ENCODE measurements around the gene OR51I2. TPM values are rescaled to one million over a fixed set of nuclear protein-coding genes. Genes with fewer than 3 reads are reported as not detected.
A peak's percentile ranks its signal among the peaks of the same experiment; 100 is the strongest.

OR51I2 gene
- total and polyA plus RNA-seq, 9 of the 15 experiments (the other 6 are each of a cell fraction or from before 2014, with no cell fraction given): 0.06 to 0.61 (median 0.07) TPM; not detected in 6

DNA sequence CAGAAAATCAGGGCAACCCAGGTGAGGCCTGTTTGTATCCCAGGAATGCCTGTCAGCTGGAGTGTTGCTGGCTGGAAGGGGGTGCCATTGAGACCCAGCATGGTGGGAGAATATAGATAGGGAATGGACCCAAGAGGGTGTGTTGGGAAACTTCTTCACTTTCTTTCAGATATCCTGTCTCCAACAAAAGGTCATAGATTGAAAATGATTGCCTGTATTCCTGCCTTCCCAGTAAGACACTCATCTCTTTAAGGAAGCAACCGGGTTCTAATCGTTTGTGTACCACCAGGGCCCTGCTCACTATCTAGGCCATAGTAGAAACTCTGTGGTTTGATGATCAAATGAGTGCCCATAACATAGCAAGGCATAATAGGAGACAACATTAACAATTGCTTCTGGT, 7.7 kb upstream of the OR51I2 start, which contains the start of gene OR51I1 (continued):
- TF ChIP-seq, protein P1, sequence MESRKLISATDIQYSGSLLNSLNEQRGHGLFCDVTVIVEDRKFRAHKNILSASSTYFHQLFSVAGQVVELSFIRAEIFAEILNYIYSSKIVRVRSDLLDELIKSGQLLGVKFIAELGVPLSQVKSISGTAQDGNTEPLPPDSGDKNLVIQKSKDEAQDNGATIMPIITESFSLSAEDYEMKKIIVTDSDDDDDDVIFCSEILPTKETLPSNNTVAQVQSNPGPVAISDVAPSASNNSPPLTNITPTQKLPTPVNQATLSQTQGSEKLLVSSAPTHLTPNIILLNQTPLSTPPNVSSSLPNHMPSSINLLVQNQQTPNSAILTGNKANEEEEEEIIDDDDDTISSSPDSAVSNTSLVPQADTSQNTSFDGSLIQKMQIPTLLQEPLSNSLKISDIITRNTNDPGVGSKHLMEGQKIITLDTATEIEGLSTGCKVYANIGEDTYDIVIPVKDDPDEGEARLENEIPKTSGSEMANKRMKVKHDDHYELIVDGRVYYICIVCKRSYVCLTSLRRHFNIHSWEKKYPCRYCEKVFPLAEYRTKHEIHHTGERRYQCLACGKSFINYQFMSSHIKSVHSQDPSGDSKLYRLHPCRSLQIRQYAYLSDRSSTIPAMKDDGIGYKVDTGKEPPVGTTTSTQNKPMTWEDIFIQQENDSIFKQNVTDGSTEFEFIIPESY (CRISPR knock-in tag; IDR thresholded peaks at IDR 0.05): no peak

DNA sequence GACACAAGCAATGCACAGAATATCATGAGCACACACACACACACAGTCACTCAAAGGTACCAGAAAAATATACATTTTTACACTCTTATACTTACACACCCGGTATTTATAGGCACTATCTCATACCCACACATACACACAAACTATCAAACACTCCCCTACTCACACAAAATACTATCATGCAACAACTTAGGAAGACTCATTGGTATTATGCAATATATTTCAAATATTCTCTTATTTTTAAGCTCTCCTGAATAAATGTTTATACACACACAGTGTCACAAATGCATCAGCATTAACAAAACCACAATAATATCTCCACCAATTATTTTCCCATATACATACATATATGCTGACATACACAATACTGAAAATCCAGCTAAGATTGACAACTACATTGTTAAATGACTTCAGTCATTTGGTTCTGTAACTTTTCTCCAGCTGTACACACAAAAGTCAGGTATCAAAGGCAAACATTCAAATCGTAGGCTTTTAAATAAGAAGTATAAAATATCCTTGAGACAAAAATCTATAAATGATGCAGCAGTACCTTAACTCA, 5.2 kb upstream of the OR51I2 start:
- Histone ChIP-seq H3K9me1 (ENCODE audit: control insufficient read depth, insufficient read depth, low read length) (peaks cover 3% of the 10 kb centered on the region), H3K27me3 (ENCODE audit: control insufficient read depth in 2 of 2, insufficient read depth in 2 of 2, low read length in 2 of 2) (no peaks in the 10 kb centered on the region), H3K4me1 (replicated peaks in 1 of 2; ENCODE audit: control insufficient read depth in 2 of 2, insufficient read depth in 2 of 2, low read length in 2 of 2) (no peaks in the 10 kb centered on the region), H3K4me2 (ENCODE audit: insufficient read depth, low read length) (no peak overlapping the region), H4K20me1 (replicated peaks; ENCODE audit: control insufficient read depth, insufficient read depth, low read length) (peaks cover 16% of the 10 kb centered on the region), H3K27ac (ENCODE audit: extremely low read depth, low read depth, low read length) (no peak overlapping the region), H3K9me3 (replicated peaks; ENCODE audit: control insufficient read depth, insufficient read depth, low read depth, low read length) (no peaks in the 10 kb centered on the region), H3K79me2 (ENCODE audit: control insufficient read depth, insufficient read depth, low read length) (peaks cover 98% of the 10 kb centered on the region), H3K36me3 (ENCODE audit: control insufficient read depth, insufficient read depth, low read length) (peaks cover 89% of the 10 kb centered on the region), H3K9ac (ENCODE audit: insufficient read depth in 1 of 2, low read depth in 2 of 2, low read length in 2 of 2) (no peak overlapping the region), H2AFZ (ENCODE audit: low read depth, low read length) (no peak overlapping the region), H3K4me3 (no peak overlapping the region)
- ChIA-PET CTCF (ENCODE audit: low intra/inter-chr PET ratio) (no interaction called here), POLR2A (interaction anchor here (1.0 to 1.2 kb wide), 2 partner anchors 9 to 132 kb away, joined by 3 to 4 read pairs; no protein-coding TSS in a partner anchor)
- in situ Hi-C loops (cut with MboI) (no loop called here), intact Hi-C loops (cut with micrococcal nuclease) (no loop called here)
- ATAC-seq (no peak), FAIRE-seq (no peak), DNase-seq (ENCODE audit: extremely low read depth in 1 of 4, low spot score in 3 of 4) (no peak)
- WGBS (ENCODE audit: insufficient coverage, low coverage, missing lambda C conversion rate): 39% methylated on average over 2 of the region's 2 CpGs
- no TSS peak for BruUV-seq (replicated peaks)
- TF ChIP-seq, protein P2, sequence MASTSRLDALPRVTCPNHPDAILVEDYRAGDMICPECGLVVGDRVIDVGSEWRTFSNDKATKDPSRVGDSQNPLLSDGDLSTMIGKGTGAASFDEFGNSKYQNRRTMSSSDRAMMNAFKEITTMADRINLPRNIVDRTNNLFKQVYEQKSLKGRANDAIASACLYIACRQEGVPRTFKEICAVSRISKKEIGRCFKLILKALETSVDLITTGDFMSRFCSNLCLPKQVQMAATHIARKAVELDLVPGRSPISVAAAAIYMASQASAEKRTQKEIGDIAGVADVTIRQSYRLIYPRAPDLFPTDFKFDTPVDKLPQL (IDR thresholded peaks at IDR 0.05; ENCODE audit: extremely low read depth, insufficient read length): no peak
- TF ChIP-seq ZNF316 (IDR thresholded peaks at IDR 0.05) (peak; percentile 86), TOE1 (IDR thresholded peaks at IDR 0.05; ENCODE audit: borderline replicate concordance) (no peak), TOE1 (CRISPR knock-in tag; IDR thresholded peaks at IDR 0.05; ENCODE audit: borderline replicate concordance, low read depth) (no peak), TARDBP (IDR thresholded peaks at IDR 0.05) (no peak), CHCHD3 (CRISPR knock-in tag; IDR thresholded peaks at IDR 0.05) (no peak), ZNF146 (CRISPR knock-in tag; IDR thresholded peaks at IDR 0.05; ENCODE audit: unreplicated experiment) (no peak), MAFF (IDR thresholded peaks at IDR 0.05; ENCODE audit: low read length) (peak; percentile 58), C11orf30 (IDR thresholded peaks at IDR 0.05; ENCODE audit: low read depth) (peak; percentile 58)
- TF ChIP-seq, protein P3, sequence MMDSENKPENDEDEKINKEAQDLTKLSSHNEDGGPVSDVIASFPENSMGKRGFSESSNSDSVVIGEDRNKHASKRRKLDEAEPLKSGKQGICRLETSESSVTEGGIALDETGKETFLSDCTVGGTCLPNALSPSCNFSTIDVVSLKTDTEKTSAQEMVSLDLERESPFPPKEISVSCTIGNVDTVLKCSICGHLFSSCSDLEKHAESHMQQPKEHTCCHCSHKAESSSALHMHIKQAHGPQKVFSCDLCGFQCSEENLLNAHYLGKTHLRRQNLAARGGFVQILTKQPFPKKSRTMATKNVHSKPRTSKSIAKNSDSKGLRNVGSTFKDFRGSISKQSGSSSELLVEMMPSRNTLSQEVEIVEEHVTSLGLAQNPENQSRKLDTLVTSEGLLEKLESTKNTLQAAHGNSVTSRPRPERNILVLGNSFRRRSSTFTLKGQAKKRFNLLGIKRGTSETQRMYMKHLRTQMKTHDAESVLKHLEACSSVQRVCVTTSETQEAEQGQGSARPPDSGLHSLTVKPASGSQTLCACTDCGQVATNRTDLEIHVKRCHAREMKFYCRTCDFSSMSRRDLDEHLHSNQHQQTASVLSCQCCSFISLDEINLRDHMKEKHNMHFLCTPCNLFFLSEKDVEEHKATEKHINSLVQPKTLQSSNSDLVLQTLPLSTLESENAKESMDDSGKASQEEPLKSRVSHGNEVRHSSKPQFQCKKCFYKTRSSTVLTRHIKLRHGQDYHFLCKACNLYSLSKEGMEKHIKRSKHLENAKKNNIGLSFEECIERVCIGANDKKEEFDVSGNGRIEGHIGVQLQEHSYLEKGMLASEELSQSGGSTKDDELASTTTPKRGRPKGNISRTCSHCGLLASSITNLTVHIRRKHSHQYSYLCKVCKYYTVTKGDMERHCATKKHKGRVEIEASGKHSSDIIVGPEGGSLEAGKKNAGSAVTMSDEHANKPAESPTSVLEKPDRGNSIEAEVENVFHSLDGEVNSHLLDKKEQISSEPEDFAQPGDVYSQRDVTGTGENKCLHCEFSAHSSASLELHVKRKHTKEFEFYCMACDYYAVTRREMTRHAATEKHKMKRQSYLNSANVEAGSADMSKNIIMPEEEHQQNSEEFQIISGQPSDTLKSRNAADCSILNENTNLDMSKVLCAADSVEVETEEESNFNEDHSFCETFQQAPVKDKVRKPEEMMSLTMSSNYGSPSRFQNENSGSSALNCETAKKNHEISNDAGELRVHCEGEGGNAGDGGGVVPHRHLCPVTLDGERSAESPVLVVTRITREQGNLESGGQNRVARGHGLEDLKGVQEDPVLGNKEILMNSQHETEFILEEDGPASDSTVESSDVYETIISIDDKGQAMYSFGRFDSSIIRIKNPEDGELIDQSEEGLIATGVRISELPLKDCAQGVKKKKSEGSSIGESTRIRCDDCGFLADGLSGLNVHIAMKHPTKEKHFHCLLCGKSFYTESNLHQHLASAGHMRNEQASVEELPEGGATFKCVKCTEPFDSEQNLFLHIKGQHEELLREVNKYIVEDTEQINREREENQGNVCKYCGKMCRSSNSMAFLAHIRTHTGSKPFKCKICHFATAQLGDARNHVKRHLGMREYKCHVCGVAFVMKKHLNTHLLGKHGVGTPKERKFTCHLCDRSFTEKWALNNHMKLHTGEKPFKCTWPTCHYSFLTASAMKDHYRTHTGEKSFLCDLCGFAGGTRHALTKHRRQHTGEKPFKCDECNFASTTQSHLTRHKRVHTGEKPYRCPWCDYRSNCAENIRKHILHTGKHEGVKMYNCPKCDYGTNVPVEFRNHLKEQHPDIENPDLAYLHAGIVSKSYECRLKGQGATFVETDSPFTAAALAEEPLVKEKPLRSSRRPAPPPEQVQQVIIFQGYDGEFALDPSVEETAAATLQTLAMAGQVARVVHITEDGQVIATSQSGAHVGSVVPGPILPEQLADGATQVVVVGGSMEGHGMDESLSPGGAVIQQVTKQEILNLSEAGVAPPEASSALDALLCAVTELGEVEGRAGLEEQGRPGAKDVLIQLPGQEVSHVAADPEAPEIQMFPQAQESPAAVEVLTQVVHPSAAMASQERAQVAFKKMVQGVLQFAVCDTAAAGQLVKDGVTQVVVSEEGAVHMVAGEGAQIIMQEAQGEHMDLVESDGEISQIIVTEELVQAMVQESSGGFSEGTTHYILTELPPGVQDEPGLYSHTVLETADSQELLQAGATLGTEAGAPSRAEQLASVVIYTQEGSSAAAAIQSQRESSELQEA (IDR thresholded peaks at IDR 0.05; ENCODE audit: low read depth): no peak
